RKO (cell line): ENCODE data around the gene COL4A2.

Source experiments
- DNase-seq: peaks from one replicate; pipeline ENCODE4 v3.0.0-alpha.2; 2016; ENCODE audit warnings: low spot score

COL4A2 gene

GRCh38 chr13:110419381-110419791, 112.3 kb downstream of the COL4A2 start:
- DNase-seq, result no peak

DNA sequence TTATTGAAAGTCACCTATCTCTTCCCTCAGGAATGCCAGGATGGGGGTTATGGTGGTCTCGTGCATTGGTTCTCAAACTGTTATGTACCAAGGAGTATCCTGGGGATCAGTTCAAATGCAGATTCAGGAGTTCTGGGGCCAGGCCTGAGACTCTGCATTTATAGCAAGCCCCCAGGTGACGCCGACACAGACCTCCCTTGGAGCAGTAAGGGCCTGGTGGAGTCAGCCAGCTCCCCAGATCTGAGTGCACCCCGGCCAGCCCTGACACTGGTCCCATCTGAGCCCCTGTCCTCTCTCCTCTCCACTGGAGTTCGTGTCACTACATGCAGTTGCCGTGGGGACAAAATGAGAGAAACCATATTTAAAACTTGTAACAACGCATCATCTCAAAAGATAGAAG, 112.9 kb downstream of the COL4A2 start:
- DNase-seq, result no peak

DNA sequence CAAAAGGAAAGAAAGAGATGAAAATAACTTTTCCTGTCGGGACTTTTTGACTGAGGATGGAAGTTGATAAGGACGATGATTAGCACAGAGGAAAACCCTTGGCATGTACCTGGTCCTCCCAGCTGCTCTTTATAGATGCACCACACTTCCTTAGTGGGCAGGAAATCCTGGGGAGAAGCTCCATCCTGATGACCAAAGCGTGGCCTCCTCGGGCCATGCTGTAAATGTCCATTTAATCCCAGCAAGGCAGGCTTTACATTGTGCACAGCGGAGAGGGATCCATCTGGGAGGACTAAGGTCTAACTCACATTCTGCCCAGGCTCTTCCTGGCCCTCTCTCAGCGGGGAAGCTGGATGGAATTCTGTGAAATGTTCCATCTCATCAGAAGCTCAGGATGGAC, 113.5 kb downstream of the COL4A2 start:
- no peak for DNase-seq

DNA sequence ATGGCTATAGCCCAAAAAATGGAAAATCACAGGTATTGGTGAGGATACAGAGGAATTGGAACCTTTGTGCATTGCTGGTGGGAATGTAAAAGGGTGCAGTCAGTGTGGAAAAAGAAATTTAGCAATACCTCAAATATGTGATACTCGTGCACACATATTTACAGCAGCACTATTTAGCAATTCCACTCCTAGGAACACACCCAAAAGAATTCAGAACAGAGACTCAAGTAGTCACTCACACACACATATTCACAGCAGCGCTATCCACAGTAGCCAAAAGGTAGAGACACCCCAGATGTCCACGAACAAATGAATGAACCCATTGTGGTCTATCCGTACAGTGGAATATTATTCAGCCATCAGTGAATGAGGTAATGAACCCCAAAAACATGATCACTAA, 114.0 kb downstream of the COL4A2 start:
- DNase-seq, result no peak

GRCh38 chr13:110421696-110422385, 114.8 kb downstream of the COL4A2 start:
- DNase-seq, result no peak

DNA sequence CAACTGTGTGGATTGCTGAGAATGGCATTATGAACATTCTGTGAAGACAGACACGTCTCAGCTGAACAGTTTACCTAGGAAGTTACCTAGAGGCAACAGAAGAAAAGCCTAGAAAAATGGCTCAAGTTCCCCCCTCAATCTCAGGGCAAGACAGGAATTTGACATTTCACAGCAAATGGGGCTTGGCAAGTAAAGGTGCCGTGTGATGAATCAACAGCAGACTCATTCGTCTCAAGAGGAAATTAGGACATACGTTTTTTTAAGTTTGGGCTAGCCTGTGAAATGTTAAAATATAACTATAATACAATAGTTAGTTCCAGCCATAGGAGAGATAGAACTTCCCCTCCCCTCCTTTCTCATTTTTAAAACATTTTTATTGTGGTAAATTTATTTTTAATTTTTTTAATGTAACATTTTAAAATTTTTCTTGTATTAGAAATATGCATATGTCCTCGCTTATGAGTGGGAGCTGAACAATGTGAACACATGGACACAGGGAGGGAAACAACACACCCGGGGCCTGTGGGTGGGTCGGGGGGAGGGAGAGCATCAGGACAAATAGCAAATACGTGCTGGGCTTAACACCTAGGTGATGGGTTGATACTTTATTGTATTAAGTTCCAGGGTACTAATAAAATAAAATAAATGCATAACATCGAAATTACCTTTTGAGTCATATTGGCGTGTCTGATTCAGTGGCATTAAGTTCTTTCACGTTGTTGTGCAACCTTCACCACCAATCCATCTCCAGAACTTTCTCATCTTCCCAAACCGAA, 116.0 kb downstream of the COL4A2 start:
- no peak for DNase-seq

- no peak for DNase-seq
Observed at GRCh38 chr13:110423689-110424302, 116.7 kb downstream of the COL4A2 start.

DNA sequence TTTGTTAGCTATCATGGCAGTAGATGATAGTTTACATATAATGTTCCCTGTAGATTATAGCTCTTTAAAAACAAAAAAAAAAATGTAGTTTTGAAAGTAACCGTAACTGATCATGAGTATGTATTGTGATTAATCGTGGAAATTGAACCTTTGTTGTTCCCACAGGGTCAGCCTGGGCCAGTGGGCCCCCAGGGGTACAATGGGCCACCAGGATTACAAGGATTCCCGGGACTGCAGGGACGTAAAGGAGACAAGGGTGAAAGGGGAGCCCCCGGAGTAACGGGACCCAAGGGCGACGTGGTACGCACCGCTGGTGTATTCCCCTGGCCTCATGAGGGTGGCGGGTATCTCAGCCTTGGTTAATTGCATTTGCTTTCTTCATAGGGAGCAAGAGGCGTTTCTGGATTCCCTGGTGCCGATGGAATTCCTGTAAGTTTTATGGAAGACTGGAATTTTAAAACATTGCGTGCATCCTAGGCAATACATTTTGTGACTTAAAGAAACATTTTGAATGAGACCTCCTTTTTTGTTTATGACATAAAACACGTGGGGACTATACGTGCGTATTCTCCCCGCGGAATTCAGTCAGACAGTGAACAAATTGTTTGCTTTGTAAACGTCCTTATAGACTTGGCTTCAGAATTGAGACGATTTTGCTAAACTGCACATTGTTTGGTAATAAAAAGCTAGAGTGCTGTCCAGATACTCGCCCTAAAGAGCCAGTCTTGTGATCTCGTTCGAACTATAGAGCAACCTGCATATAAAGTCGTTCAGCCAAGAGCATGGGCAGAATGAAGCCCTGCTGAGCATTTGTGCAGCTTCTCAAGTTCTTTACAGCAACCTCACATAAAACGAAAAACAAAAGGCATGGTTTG, 117.7 kb downstream of the COL4A2 start:
- DNase-seq, result no peak

GRCh38 chr13:110425444-110425780, 118.3 kb downstream of the COL4A2 start:
- DNase-seq, result no peak

- DNase-seq, result no peak
Observed at GRCh38 chr13:110426735-110427134, 119.7 kb downstream of the COL4A2 start.

DNA sequence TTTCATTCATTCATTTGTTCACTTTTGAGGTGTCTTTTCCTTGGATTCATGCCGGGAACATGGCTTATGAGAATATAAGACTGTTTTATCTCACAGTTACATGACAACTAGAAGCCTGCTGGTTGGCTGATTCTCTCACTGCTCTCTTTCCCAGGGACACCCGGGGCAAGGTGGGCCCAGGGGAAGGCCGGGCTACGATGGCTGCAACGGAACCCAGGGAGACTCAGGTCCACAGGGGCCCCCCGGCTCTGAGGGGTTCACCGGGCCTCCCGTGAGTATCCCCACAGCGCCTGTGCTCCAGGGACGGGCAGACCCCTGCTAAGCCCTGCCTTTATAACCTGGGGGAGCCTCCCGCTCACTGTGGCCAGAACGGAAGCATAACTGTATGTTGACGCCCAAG, 121.2 kb downstream of the COL4A2 start:
- no peak for DNase-seq

GRCh38 chr13:110430391-110431336, 123.6 kb downstream of the COL4A2 start:
- DNase-seq, result no peak

DNA sequence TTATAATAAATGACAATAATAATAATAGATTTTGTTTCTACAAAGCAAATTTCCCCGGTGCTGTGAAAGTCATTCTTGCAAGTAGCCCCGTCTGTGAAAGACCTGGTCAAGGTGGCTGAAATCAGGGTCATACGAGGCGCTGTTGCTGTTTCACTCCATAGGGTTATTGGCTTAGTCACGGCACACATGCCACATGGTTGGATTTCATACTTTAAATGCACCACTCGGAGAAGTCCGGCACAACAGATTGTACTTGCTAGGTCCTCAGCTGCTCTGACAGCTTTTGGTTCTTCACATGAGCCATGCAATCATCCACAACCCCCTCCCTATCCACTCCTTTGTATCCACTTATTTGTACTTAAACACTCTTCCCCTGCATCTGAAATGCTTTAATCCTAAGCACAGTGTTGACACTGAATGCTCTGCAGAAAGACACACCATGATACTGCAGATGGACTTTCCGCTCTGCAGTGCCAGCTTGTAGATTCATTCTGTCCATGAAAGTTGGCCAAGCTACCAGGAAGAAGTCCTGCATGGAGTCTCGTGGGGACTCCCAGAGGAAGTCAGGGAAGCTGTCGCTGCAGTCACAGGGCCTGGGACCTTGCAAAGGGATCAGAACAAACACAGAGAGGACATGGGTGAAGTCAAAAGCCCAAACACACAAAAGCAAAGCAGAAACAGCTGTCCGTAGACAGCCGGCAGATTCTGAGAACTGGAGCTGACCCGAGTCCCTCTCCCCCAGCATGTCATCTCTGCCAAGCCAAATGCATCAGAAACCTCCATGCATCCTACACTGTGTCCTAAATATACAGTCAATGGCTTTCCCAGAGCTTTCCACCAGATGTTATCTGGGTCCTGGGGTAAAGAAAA, 124.6 kb downstream of the COL4A2 start:
- no peak for DNase-seq

GRCh38 chr13:110432522-110432921, 125.4 kb downstream of the COL4A2 start:
- no peak for DNase-seq

DNA sequence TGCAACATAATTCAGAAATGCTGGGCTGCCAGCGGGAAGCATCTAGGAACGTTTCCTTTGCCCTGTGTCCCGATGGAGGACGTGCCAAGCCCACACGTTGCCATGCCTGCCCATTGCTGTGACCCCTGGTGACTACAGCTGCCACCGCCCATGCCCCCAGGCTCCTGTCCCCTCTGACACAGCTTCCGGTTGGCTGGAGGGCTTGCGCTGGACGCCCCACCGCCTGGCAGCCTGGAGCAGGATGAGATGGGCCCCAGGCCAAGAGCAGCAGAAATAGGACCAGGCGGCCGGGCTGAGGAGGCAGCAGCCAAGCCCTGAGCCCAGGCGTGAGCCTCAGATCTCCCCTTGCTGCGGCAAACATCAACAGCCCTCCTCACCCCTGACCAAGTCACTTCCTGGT, 125.9 kb downstream of the COL4A2 start:
- no peak for DNase-seq

DNA sequence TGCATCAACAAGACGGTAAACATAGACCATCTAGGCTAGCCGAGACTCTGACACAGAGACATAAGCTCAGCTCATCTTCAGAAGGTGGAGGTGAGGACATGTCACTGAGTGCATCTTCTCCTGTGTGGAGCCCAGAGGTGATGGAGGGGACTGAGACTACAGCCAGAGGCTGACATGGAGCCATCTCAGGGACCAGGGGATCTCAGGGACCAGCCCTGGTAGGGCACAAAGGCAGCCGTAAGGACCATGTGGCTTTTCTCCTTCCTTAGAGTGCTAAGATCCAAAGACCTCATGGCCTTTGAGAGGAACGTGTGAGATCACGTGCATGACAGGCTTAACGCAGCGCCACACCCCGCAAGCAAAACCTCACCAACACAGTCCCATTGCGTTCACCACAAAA, 127.5 kb downstream of the COL4A2 start:
- DNase-seq, result no peak

GRCh38 chr13:110435331-110435730, 128.2 kb downstream of the COL4A2 start:
- no peak for DNase-seq

DNA sequence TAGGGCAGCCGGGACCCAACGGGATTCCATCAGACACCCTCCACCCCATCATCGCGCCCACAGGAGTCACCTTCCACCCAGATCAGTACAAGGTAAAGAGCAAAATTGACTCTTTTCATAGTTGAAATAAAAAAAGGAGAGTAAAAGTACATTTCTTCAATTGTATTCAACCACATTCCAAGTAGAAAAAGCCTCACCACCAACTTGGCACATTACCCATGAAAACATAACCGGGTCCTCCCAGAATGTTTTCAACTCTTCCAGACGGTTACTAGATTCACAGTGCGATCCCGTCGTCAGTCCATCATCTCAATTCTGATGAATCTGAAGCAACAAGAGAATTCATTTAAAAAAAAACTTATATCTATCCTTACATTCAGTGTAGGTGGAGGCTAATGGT, 129.2 kb downstream of the COL4A2 start:
- DNase-seq, result no peak

DNA sequence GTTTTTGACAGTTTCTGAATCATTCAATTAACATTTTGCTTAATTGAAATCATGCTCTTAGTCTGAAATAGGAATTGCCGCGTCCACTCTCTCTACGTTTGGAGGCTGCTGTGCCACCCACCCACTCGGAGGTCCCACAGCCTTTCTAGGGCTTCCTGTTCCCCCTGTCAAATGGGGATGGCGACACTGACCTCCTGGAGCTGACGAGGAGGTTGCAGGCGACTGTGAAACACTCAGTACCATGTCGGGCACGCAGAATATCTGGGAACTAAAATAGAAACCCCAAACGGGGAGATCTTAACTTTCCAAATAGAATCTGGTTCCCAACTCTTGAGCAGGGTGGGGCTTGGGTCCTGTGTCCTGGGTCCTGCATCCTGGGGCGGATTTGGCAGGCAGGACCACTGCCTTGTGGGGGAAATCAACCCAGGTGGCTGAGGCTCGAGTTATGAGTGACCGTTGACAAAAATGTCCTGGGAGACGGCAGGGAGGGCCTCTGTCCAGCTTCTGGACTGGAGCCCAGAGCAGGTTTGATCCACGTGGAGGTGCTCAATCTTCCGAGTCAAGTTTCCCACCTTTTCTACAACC, 129.8 kb downstream of the COL4A2 start:
- DNase-seq, result no peak

DNA sequence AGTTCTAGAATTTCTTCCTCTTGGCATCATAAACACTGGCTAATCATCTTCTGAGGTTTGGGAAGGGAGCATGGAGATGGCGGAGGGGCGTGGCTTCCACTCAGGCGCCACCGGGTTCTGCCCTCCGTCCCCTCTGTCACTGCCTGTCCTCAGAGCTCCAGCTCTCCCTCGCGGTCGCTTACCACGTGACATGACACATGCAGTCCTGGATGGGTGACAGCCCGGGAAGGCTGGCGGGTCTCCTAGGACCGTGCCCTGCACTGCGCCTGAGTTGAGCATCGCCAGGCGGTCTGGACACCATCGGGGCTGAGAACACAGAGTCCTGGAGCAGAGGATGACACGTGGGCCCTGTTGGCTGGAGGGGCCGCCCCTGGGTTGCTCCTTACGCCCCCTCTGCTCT, 131.1 kb downstream of the COL4A2 start:
- no peak for DNase-seq
